Measurements from ENCODE around the gene LRRC37A.
"Not testable (repeated sequence)": the region's sequence is repeated elsewhere in the genome, so short reads cannot be mapped to it uniquely, and the experiment has no call there.

The LRRC37A gene

DNA sequence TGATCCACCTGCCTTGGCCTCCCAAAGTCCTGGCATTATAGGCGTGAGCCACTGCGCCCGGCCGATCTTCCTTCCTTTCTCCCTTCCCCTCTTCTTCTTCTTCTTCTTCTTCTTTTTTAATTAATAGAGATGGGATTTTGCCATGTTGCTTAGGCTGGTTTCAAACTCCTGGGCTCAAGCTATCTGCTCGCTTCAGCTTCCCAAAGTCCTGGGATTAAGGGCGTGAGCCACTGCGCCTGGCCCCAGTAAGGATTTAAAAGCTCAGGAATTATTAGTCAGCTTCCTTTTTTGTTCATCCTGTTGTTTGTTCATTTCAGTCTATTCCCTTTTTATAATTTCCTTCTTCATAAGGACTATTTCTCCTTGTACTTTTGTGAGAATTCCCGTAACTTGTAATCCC, 32.7 kb upstream of the LRRC37A start:
- no peaks in the 10 kb centered on the region for H3K9me3 ChIP-seq (ENCODE audit: severe bottlenecking)
- TF ChIP-seq, protein P1, sequence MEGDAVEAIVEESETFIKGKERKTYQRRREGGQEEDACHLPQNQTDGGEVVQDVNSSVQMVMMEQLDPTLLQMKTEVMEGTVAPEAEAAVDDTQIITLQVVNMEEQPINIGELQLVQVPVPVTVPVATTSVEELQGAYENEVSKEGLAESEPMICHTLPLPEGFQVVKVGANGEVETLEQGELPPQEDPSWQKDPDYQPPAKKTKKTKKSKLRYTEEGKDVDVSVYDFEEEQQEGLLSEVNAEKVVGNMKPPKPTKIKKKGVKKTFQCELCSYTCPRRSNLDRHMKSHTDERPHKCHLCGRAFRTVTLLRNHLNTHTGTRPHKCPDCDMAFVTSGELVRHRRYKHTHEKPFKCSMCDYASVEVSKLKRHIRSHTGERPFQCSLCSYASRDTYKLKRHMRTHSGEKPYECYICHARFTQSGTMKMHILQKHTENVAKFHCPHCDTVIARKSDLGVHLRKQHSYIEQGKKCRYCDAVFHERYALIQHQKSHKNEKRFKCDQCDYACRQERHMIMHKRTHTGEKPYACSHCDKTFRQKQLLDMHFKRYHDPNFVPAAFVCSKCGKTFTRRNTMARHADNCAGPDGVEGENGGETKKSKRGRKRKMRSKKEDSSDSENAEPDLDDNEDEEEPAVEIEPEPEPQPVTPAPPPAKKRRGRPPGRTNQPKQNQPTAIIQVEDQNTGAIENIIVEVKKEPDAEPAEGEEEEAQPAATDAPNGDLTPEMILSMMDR (IDR thresholded peaks at IDR 0.05; ENCODE audit: poor library complexity, severe bottlenecking): no peak
- H3K27me3 ChIP-seq (ENCODE audit: insufficient read depth, poor library complexity, severe bottlenecking): no peaks in the 10 kb centered on the region
- no peak overlapping the region for H3K4me3 ChIP-seq (ENCODE audit: severe bottlenecking)
- H3K4me1 ChIP-seq (ENCODE audit: insufficient read depth, poor library complexity, severe bottlenecking): peaks cover 17% of the 10 kb centered on the region
- no peaks in the 10 kb centered on the region for H3K36me3 ChIP-seq (ENCODE audit: low read depth)
- ATAC-seq (ENCODE audit: low read depth) (no peak), DNase-seq (ENCODE audit: low spot score) (no peak)
- no peak overlapping the region for H3K27ac ChIP-seq (ENCODE audit: poor library complexity, severe bottlenecking)

DNA sequence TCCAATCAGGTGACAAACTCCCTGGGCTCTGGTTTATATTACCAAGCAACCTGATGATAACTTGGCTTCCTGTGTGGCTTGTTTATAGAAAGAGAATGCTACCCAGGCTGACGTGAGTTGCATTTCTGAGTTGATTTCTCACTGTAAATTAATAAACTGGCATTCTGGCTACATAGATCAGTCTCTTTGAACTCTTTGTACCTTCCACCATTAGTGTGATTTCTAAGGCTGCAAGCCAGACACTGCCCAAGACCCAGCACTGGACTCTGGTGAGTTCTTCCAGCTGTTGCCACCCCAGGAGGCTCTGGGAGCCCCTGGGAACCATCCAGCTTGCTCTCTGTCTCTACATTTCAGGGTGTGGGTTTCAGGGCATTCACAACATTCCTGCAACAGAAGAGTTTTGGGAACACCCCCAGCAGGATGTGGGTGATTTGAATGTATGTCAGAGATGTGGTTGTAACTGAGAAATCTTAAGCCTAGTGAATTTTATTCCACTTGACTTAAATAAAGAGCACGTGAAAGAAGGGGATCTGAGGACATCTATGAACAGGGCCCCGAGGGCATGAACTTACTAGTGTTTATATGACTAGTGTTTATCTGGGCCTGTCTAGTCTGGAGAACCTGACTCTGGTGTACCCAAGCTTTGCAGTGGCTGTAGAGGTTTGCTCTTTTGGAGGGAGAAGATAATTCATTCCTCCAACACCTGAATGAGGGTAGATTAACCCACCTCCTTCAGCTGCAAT, 30.3 kb upstream of the LRRC37A start:
- H3K27ac ChIP-seq (ENCODE audit: poor library complexity, severe bottlenecking): peak overlapping the region; percentile 71
- DNase-seq (ENCODE audit: low spot score) (no peak), ATAC-seq (ENCODE audit: low read depth) (peak; percentile 81)
- no peak overlapping the region for H3K4me3 ChIP-seq (ENCODE audit: severe bottlenecking)
- TF ChIP-seq, protein P1 (IDR thresholded peaks at IDR 0.05; ENCODE audit: poor library complexity, severe bottlenecking): no peak
- no peaks in the 10 kb centered on the region for H3K9me3 ChIP-seq (ENCODE audit: severe bottlenecking)
- H3K36me3 ChIP-seq (ENCODE audit: low read depth): no peaks in the 10 kb centered on the region
- peaks cover 17% of the 10 kb centered on the region for H3K4me1 ChIP-seq (ENCODE audit: insufficient read depth, poor library complexity, severe bottlenecking)
- no peaks in the 10 kb centered on the region for H3K27me3 ChIP-seq (ENCODE audit: insufficient read depth, poor library complexity, severe bottlenecking)

DNA sequence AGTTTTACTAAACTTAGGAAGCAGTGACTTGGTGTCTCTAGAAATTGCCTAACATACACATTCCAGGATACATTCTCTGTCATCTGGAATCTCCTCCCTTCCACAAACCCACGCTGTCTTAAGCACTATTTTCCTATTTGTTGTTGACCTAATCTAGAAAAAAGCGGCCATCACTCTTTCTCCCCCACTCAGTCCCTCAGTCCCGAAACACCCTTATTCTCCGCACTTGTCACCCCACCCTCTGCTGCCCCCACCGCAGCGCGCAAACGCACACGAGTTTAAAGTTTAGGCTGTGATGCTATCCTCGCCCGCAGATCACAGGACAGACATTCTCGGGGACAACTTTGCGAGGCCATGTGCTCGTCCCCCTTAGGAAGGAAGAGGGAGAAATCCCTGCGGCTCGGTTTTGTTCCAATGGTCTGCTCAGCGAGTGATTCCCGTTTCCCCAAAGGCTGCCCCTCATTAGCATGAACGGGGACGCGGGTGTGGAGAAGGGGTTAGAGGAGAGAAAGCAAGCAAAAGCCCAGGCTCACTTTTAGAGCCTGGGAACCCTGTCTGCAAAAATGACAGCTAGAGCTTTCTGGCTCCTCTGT, 28.8 kb upstream of the LRRC37A start:
- H3K4me3 ChIP-seq (ENCODE audit: severe bottlenecking): peak overlapping the region; percentile 49
- DNase-seq (ENCODE audit: low spot score); H3K36me3 ChIP-seq (ENCODE audit: low read depth); H3K27me3 ChIP-seq (ENCODE audit: insufficient read depth, poor library complexity, severe bottlenecking); ATAC-seq (ENCODE audit: low read depth); H3K9me3 ChIP-seq (ENCODE audit: severe bottlenecking): not testable (repeated sequence)
- H3K4me1 ChIP-seq (ENCODE audit: insufficient read depth, poor library complexity, severe bottlenecking): peaks cover 17% of the 10 kb centered on the region
- H3K27ac ChIP-seq (ENCODE audit: poor library complexity, severe bottlenecking): peak overlapping the region; percentile 55

DNA sequence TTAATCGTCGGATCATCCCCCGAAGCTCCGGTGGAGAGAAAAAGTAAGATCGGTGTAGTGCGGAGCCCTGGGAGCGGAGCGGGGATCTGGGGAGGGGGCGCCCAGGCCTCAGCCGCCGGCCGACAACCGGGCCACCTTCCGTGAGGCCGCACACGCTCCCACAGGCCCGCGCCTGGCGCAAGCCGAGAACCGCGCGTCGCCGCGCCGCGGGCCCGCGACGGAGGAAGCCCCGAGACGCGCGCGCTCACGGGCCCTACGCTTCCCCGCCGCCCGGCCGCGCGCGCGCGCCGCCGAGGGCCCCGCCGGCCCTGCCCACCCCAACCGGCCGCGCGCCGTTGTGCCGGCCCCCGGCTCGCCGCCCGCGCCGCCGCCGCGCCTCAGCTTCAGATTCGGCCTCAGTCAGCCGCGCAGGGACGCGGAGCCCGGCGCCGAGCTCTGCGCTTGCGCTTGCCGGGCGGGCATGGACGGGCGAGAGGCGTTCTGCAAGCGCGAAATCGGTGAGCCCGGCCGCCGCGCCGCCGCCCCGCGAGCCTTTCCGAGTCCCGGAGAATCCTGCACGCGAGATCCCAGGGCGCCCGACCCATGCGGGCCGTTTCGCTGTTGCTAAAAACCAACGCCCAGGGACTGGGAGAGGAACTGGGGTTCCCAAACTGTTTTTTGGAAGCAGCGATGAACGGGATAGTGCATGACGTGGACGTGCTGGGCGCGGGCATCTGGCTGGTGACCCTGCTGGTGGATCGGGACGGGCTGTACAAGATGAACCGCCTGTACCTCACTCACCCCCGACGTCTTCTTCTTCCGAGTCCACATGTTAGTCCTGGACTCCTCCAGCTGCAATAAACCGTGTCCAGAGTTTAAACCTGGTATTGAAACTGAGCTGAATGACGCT, 28.0 kb upstream of the LRRC37A start:
- peaks cover 17% of the 10 kb centered on the region for H3K4me1 ChIP-seq (ENCODE audit: insufficient read depth, poor library complexity, severe bottlenecking)
- peak overlapping the region; percentile 49 for H3K4me3 ChIP-seq (ENCODE audit: severe bottlenecking)
- no peaks in the 10 kb centered on the region for H3K9me3 ChIP-seq (ENCODE audit: severe bottlenecking)
- H3K36me3 ChIP-seq (ENCODE audit: low read depth): no peaks in the 10 kb centered on the region
- peak overlapping the region; percentile 55 for H3K27ac ChIP-seq (ENCODE audit: poor library complexity, severe bottlenecking)
- TF ChIP-seq, protein P1 (IDR thresholded peaks at IDR 0.05; ENCODE audit: poor library complexity, severe bottlenecking): no peak
- H3K27me3 ChIP-seq (ENCODE audit: insufficient read depth, poor library complexity, severe bottlenecking): no peaks in the 10 kb centered on the region
- DNase-seq (ENCODE audit: low spot score) (peak; percentile 87), ATAC-seq (ENCODE audit: low read depth) (peak; percentile 77)

DNA sequence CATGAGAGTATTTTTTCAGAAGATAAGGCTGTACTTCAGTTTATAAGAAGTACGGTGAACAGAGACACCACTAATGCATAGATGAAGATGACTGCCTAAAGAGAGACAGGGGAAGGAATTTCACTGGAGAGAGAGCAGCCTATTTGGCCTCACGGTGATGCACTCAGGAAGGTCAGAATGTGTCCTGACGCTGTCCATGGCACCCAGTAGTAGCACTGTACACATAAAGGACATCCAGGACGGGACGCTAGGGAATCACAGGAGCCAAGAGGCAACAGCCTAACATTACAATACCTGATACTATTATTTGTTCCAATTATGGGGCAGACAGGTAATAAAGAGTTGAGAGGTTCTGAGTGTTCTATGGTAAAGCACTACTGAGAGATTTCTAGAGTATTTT, 24.9 kb upstream of the LRRC37A start:
- no peaks in the 10 kb centered on the region for H3K36me3 ChIP-seq (ENCODE audit: low read depth)

More for the DNA sequence above, 24.9 kb upstream of the LRRC37A start:
- no peak overlapping the region for H3K4me3 ChIP-seq (ENCODE audit: severe bottlenecking)
- H3K27ac ChIP-seq (ENCODE audit: poor library complexity, severe bottlenecking): no peak overlapping the region
- TF ChIP-seq, protein P1 (IDR thresholded peaks at IDR 0.05; ENCODE audit: poor library complexity, severe bottlenecking): no peak
- H3K27me3 ChIP-seq (ENCODE audit: insufficient read depth, poor library complexity, severe bottlenecking): peaks cover 3% of the 10 kb centered on the region
- peaks cover 4% of the 10 kb centered on the region for H3K4me1 ChIP-seq (ENCODE audit: insufficient read depth, poor library complexity, severe bottlenecking)
- no peak for ATAC-seq (ENCODE audit: low read depth)
- H3K9me3 ChIP-seq (ENCODE audit: severe bottlenecking): no peaks in the 10 kb centered on the region
- DNase-seq (ENCODE audit: low spot score): no peak
